ENCODE results near the gene UROS. TPM values are rescaled to one million over a fixed set of nuclear protein-coding genes. Genes with fewer than 3 reads are reported as not detected.

Gene UROS
- total RNA-seq, 4 donors from 2014 or later, result 24.0 to 29.2 (median 27.5) TPM

GRCh38 chr10:125812128-125812750 is 10.8 kb downstream of the UROS start:
- no peak for DNase-seq (ENCODE audit: low spot score in 2 of 2)
- intact Hi-C loops (cut with DNase I; ENCODE audit: low total_unique reads), result no loop called here
- WGBS, 2 donors, result 75 to 88% methylated on average over 1 of the region's 1 CpG
- no peak for TF ChIP-seq POLR2A (IDR thresholded peaks at IDR 0.05)
- no peak for TF ChIP-seq CTCF (IDR thresholded peaks at IDR 0.05)
- no peak overlapping the region for H3K4me3 ChIP-seq (ENCODE audit: low read depth, poor library complexity, severe bottlenecking)

GRCh38 chr10:125811251-125811650 is 11.8 kb downstream of the UROS start:
- TF ChIP-seq CTCF (IDR thresholded peaks at IDR 0.05), result no peak
- TF ChIP-seq POLR2A (IDR thresholded peaks at IDR 0.05), result no peak
- intact Hi-C loops (cut with DNase I; ENCODE audit: low total_unique reads), result no loop called here
- 69 to 73% methylated on average over 1 of the region's 1 CpG for WGBS, 2 donors
- no peak overlapping the region for H3K4me3 ChIP-seq (ENCODE audit: low read depth, poor library complexity, severe bottlenecking)
- DNase-seq (ENCODE audit: low spot score in 2 of 2), result no peak

- 89 to 95% methylated on average over 1 of the region's 1 CpG for WGBS, 2 donors
- intact Hi-C loops (cut with DNase I; ENCODE audit: low total_unique reads), result no loop called here
- TF ChIP-seq CTCF (IDR thresholded peaks at IDR 0.05) (no peak), POLR2A (IDR thresholded peaks at IDR 0.05) (no peak)
- no peak for DNase-seq (ENCODE audit: low spot score in 2 of 2)
- H3K4me3 ChIP-seq (ENCODE audit: low read depth, poor library complexity, severe bottlenecking), result no peak overlapping the region
These were observed 15.0 kb downstream of the UROS start for GRCh38 chr10:125808047-125808446.

GRCh38 chr10:125802739-125803138 is 20.3 kb downstream of the UROS start:
- H3K4me3 ChIP-seq (ENCODE audit: low read depth, poor library complexity, severe bottlenecking), result no peak overlapping the region
- no peak for TF ChIP-seq POLR2A (IDR thresholded peaks at IDR 0.05)
- TF ChIP-seq CTCF (IDR thresholded peaks at IDR 0.05), result no peak
- no peak for DNase-seq (ENCODE audit: low spot score in 2 of 2)
- intact Hi-C loops (cut with DNase I; ENCODE audit: low total_unique reads), result no loop called here
- WGBS, 2 donors, result 92 to 95% methylated on average over 7 of the region's 7 CpGs

GRCh38 chr10:125802131-125802530 is 20.9 kb downstream of the UROS start:
- WGBS, 2 donors, result 78 to 82% methylated on average over 5 of the region's 5 CpGs
- DNase-seq (ENCODE audit: low spot score in 2 of 2), result no peak
- TF ChIP-seq POLR2A (IDR thresholded peaks at IDR 0.05) (no peak), CTCF (IDR thresholded peaks at IDR 0.05) (no peak)

GRCh38 chr10:125801574-125801973 is 21.5 kb downstream of the UROS start:
- DNase-seq (ENCODE audit: low spot score in 2 of 2), result no peak
- WGBS, 2 donors, result 90 to 93% methylated on average over 1 of the region's 1 CpG
- TF ChIP-seq CTCF (IDR thresholded peaks at IDR 0.05) (no peak), POLR2A (IDR thresholded peaks at IDR 0.05) (no peak)
- H3K4me3 ChIP-seq (ENCODE audit: low read depth, poor library complexity, severe bottlenecking), result no peak overlapping the region
- intact Hi-C loops (cut with DNase I; ENCODE audit: low total_unique reads), result no loop called here

More at GRCh38 chr10:125802131-125802530, 20.9 kb downstream of the UROS start:
- H3K4me3 ChIP-seq (ENCODE audit: low read depth, poor library complexity, severe bottlenecking), result no peak overlapping the region
- intact Hi-C loops (cut with DNase I; ENCODE audit: low total_unique reads), result no loop called here
